Thymus (tissue), 11 donors: ENCODE data around the gene PARP9. TPM values are rescaled to one million over a fixed set of nuclear protein-coding genes. Genes with fewer than 3 reads are reported as not detected.

ENCODE experiments used
- DNase-seq, 9 donors: peaks; one replicate each; pipeline ENCODE4 v3.0.0-alpha.2; 2013; ENCODE audit warnings: low spot score in 9 of 9, low read depth in 6 of 9, missing footprints in 1 of 9
- H3K27ac ChIP-seq, 2 donors: one replicate each; pipeline ENCODE4 v1.5.1; 2013; ENCODE audit warnings: control low read depth in 1 of 2, low read depth in 1 of 2, low read length in 1 of 2, mild to moderate bottlenecking in 1 of 2, moderate library complexity in 1 of 2
- H3K27me3 ChIP-seq, 2 donors: one replicate each; pipeline ENCODE4 v1.5.1; 2013; ENCODE audit warnings: low read length in 1 of 2; ENCODE audit not compliant: control insufficient read depth in 2 of 2, insufficient read depth in 1 of 2
- H3K36me3 ChIP-seq, 2 donors: one replicate each; pipeline ENCODE4 v1.5.1; 2013; ENCODE audit warnings: low read length in 1 of 2, mild to moderate bottlenecking in 1 of 2, moderate library complexity in 1 of 2; ENCODE audit not compliant: control insufficient read depth in 2 of 2, insufficient read depth in 2 of 2
- H3K4me1 ChIP-seq, 2 donors: one replicate each; pipeline ENCODE4 v1.5.1; 2013; ENCODE audit warnings: low read length in 2 of 2; ENCODE audit not compliant: control insufficient read depth in 2 of 2, insufficient read depth in 2 of 2
- H3K4me3 ChIP-seq, 2 donors: one replicate each; pipeline ENCODE4 v1.5.1; 2013; ENCODE audit warnings: low read length in 2 of 2, control low read depth in 1 of 2, mild to moderate bottlenecking in 1 of 2
- H3K9me3 ChIP-seq, 2 donors: one replicate each; pipeline ENCODE4 v1.5.1; 2013; ENCODE audit warnings: low read length in 1 of 2, mild to moderate bottlenecking in 1 of 2; ENCODE audit not compliant: control insufficient read depth in 2 of 2, insufficient read depth in 1 of 2
- WGBS: extraction: QIAGEN DNeasy Blood & Tissue Kit; methylation state at CpG from one replicate; pipeline ENCODE4 v1.1.7; 2013; 5-methylcytosine and 5-hydroxymethylcytosine counted together
- polyA plus RNA-seq: library from polyadenylated mRNA; stranded (reverse); fragments of 200-250 nt; gene quantifications from one replicate; pipeline ENCODE4 v1.2.3, GENCODE V29; 2013
- total RNA-seq: library from RNA; stranded (reverse); fragments of 120-200 nt; gene quantifications from one replicate; pipeline ENCODE4 v1.2.4, GENCODE V29; 2013
- donor health status: healthy.

The PARP9 gene
- total and polyA plus RNA-seq, 2 donors: 48.8 to 56.9 TPM

DNA sequence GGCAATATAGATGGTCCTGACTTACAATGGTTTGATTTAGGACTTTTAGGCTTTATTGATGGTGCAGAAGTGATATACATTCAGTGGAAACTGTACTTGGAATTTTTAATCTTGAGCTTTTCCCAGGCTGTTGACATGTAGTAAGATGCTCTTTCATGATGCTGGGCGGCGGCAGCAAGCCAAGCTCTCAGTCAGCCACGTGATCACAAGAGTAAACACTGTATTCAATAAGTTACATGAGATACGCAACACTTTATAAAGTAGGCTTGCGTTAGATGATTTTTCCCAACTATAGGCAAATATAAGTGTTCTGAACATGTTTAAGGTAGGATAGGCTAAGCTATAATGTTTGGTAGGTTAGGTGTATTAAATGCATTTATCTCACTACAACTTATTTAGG is 17.9 kb downstream of the PARP9 start:
- H3K4me1 ChIP-seq: no peaks in the 10 kb centered on the region
- H3K27me3 ChIP-seq: no peaks in the 10 kb centered on the region
- WGBS: 97% methylated on average over 5 of the region's 5 CpGs
- H3K27ac ChIP-seq: no peak overlapping the region
- no peak for DNase-seq
- no peaks in the 10 kb centered on the region for H3K9me3 ChIP-seq
- H3K4me3 ChIP-seq: no peak overlapping the region
- H3K36me3 ChIP-seq: peaks cover 26 to 66% of the 10 kb centered on the region in 2 donors

DNA sequence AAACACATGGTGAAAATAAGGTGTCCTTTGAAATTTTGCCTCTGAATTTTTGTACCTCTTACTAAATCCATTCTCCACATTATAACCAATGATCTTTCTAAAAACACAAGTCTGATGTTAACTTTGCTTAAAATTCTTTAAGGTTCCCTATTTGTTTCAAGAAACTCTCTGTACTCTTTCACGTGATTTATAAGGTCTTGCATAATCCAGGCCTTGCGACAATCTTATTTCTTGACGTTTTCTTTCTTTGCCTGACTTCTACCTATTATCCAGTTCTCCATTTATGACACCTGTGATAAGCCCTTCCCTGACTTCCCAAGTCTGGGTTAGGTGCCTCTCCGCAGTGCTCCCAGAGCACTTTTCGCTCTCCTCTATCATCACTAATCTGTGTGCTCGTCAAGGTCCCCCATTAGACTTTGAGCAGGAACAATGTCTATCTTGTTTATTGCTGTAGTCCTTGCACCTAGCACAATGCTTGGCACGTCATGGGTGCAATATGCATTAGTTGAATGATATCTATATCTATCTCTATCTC is 25.1 kb downstream of the PARP9 start:
- Histone ChIP-seq H3K27me3 (no peaks in the 10 kb centered on the region), H3K4me3 (no peak overlapping the region), H3K9me3 (no peaks in the 10 kb centered on the region), H3K36me3 (peaks cover 31 to 66% of the 10 kb centered on the region in 2 donors), H3K4me1 (no peaks in the 10 kb centered on the region), H3K27ac (no peak overlapping the region)
- no peak for DNase-seq
- 94% methylated on average over 7 of the region's 7 CpGs for WGBS

DNA sequence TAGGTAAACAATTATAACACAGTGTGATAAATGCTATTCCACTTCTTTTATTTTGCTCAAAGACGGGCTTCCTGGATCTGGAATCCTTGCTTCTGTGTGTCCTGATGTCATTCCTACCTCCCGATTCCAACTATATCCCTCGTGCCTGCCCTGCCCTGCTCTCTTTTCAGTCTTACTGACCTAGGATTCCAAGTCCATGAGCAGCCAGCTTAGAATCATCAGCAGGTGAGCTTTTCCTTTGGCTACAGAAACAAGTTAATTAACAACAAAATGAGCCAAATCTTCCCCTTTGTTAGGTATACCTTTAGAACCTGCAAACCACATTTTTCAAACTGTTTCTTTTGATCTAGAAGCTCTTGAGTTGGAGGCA is 27.5 kb downstream of the PARP9 start:
- Histone ChIP-seq H3K36me3 (peaks cover 51 to 79% of the 10 kb centered on the region in 2 donors), H3K27me3 (no peaks in the 10 kb centered on the region), H3K27ac (no peak overlapping the region), H3K9me3 (no peaks in the 10 kb centered on the region), H3K4me3 (no peak overlapping the region), H3K4me1 (no peaks in the 10 kb centered on the region)
- no peak for DNase-seq
- WGBS: 96% methylated on average over 3 of the region's 3 CpGs

DNA sequence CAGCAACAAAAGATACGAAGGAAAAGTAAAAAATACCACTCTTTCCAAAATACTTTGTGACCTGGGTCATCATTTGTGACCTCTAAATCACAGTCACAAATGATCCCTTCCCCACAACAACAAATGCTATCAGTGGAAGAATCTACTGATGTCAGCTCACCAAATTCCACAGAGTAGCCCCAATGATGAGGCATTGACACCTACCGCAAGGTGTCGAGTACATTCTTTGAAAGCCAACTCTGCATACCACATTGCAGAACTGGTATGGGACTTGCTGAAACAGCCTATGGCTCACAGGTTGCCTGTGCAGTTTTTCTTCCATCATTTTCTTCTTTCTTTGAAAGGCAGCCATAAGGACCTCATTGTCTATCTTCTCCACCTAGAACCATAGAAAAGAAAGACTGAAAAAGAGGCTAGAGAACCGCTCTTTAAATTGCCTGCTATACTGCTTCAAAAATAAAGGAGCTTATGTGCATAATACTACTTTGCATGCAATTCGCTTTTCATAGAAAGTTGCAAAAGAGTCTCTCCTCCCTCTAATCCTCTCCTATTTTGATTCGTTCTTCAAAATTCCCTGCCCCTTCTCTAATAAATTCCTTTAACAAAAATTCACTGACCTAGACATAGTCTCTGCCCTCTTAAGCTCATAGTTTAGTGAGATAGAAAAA is 28.0 kb downstream of the PARP9 start:
- DNase-seq: no peak
- WGBS: 98% methylated on average over 6 of the region's 6 CpGs
- peaks cover 49 to 81% of the 10 kb centered on the region in 2 donors for H3K36me3 ChIP-seq
- H3K4me3 ChIP-seq: no peak overlapping the region
- no peaks in the 10 kb centered on the region for H3K4me1 ChIP-seq
- no peaks in the 10 kb centered on the region for H3K27me3 ChIP-seq
- no peak overlapping the region for H3K27ac ChIP-seq
- no peaks in the 10 kb centered on the region for H3K9me3 ChIP-seq

DNA sequence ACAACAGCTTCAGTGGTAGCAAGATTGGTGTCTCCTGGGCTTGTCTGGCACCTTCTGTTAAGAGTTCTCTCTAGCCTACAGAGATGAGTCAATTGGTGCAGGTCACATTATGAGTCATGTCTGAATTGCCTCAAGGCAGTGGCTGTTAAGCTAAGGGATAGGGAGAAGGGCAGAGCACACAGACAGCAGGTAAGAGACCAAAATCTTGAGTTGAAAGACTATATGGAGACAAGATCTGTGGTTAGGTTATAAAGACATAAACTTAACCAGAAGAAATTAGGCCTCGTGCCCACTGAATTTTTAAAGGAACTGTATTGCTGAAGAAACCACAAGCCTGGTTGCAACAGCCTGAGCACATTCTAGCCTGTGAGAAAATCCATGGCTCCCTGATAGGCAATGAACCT is 30.2 kb downstream of the PARP9 start:
- H3K4me3 ChIP-seq: no peak overlapping the region
- peak in 1 of 9 donors; percentile 19 for DNase-seq
- peaks cover 37 to 74% of the 10 kb centered on the region in 2 donors for H3K36me3 ChIP-seq
- WGBS: 73% methylated on average over 1 of the region's 1 CpG
- no peaks in the 10 kb centered on the region for H3K27me3 ChIP-seq
- no peaks in the 10 kb centered on the region for H3K4me1 ChIP-seq
- H3K9me3 ChIP-seq: no peaks in the 10 kb centered on the region
- H3K27ac ChIP-seq: no peak overlapping the region

DNA sequence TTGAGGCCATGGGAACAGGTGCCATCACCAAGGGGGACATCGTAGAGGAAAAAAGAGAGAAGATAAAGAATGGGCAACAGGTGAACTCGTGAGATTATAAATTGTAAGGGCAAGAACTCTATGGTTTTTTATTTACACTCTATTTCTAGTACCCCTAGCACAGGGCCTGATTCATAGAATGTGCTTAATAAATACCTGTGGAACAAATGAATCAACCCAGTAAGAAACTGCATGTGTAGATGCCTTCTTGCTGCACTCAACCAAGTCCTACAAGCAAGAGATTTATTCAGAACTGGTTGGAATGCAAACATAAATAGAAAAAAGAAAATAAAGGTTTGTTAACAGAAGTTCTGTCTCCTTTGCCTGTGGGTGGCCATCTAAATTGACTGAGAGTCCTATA is 30.6 kb downstream of the PARP9 start:
- H3K27ac ChIP-seq: no peak overlapping the region
- H3K4me1 ChIP-seq: no peaks in the 10 kb centered on the region
- 95% methylated on average over 2 of the region's 2 CpGs for WGBS
- no peak for DNase-seq
- peaks cover 37 to 72% of the 10 kb centered on the region in 2 donors for H3K36me3 ChIP-seq
- H3K4me3 ChIP-seq: no peak overlapping the region
- H3K9me3 ChIP-seq: no peaks in the 10 kb centered on the region
- H3K27me3 ChIP-seq: no peaks in the 10 kb centered on the region

DNA sequence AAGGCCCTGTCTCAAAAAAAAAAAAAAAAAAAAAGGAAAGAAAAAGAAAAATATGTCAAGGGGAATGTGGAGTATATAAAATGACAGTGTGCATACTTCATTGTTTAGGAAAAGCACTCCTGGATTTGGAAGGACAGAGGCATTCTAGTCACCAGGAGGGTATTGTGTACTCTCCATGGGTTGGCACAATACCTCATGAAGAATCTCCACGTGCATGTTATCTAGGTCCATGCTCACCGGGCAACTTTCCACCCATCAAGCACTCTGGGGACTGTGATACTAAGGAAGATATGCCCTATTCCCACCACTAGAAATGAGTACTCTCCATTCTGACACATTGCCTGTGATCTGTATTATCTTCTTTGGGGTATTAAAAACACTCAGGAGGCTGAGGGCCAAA is 33.9 kb downstream of the PARP9 start:
- DNase-seq: no peak
- Histone ChIP-seq H3K27ac (no peak overlapping the region), H3K9me3 (no peaks in the 10 kb centered on the region), H3K36me3 (peaks cover 42 to 63% of the 10 kb centered on the region in 2 donors), H3K27me3 (no peaks in the 10 kb centered on the region), H3K4me1 (no peaks in the 10 kb centered on the region), H3K4me3 (no peak overlapping the region)
- WGBS: 98% methylated on average over 2 of the region's 2 CpGs

DNA sequence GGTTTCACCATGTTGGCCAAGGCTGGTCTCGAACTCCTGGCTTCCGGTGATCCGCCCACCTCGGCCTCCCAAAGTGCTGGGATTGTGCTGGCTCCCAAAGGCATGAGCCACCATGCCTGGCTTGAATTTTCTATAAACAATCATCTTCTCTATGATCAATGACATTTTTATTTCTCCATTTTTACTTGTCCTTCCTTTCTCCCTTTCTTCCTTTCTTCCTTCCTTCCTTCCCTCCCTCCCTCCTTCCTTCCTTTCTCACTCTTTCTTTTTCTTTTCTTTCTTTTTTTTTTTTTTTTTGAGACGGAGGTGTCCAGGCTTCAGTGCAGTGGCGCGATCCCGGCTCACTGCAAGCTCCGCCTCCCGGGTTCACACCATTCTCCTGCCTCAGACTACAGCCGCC is 40.8 kb downstream of the PARP9 start:
- WGBS: 98% methylated on average over 11 of the region's 11 CpGs
- Histone ChIP-seq H3K4me3 (no peak overlapping the region), H3K27me3 (no peaks in the 10 kb centered on the region), H3K9me3 (no peaks in the 10 kb centered on the region), H3K36me3 (peaks cover 10 to 11% of the 10 kb centered on the region in 2 donors), H3K27ac (no peak overlapping the region), H3K4me1 (no peaks in the 10 kb centered on the region)
- no peak for DNase-seq

DNA sequence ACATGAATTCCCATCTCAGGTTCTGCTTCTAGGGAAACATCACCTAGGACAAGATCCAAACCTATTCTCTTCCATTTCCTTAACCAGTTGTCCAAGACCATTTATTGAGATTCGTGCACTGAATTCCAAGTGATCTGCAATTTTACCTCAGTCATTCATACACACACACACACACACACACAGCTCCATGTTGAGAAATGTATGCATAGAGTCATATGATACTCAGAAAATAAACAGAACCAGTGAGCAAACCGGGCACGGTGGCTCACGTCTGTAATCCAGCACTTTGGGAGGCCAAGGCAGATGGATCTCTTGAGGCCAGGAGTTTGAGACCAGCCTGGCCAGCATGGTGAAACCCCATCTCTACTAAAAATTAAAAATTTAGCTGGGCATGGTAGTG is 43.2 kb downstream of the PARP9 start:
- WGBS: 94% methylated on average over 4 of the region's 4 CpGs
- H3K27ac ChIP-seq: no peak overlapping the region
- H3K4me3 ChIP-seq: no peak overlapping the region
- DNase-seq: no peak
- no peaks in the 10 kb centered on the region for H3K27me3 ChIP-seq
- no peaks in the 10 kb centered on the region for H3K36me3 ChIP-seq
- no peaks in the 10 kb centered on the region for H3K4me1 ChIP-seq
- H3K9me3 ChIP-seq: no peaks in the 10 kb centered on the region
